Measurements from ENCODE around the gene SF3B2.

GRCh38 chr11:66020212-66020611 is 32.0 kb upstream of the SF3B2 start:
- TF ChIP-seq POLR2A (IDR thresholded peaks at IDR 0.05) = no peak
- TF ChIP-seq CTCF (IDR thresholded peaks at IDR 0.05 in 4 of 5, conservative IDR thresholded peaks at IDR 0.05 in 1 of 5) = no peak
